Measurements from ENCODE around the gene CUX1. TPM values are rescaled to one million over a fixed set of nuclear protein-coding genes. Genes with fewer than 3 reads are reported as not detected.
A peak's percentile ranks its signal among the peaks of the same experiment; 100 is the strongest.

The CUX1 gene
- total RNA-seq, 1 experiment from 2014 or later = 53.5 TPM

- H3K27ac ChIP-seq (ENCODE audit: insufficient read length, low read depth, low read length) = no peak overlapping the region
- H3K27me3 Mint-ChIP-seq (ENCODE audit: low read depth) = peaks cover 19% of the 10 kb centered on the region
- no peaks in the 10 kb centered on the region for H3K27me3 ChIP-seq (ENCODE audit: insufficient read depth, low read length)
- H4K20me1 ChIP-seq (ENCODE audit: control insufficient read depth, insufficient read depth, insufficient read length) = no peaks in the 10 kb centered on the region
- H3K14ac ChIP-seq (ENCODE audit: insufficient read depth, low read length) = no peak overlapping the region
- peak overlapping the region; percentile 3 for H3K18ac ChIP-seq (ENCODE audit: insufficient read length, low read depth, low read length)
- H3K79me1 ChIP-seq (ENCODE audit: insufficient read depth, low read depth, low read length, poor library complexity, severe bottlenecking) = no peaks in the 10 kb centered on the region
- H3K9me3 Mint-ChIP-seq = no peaks in the 10 kb centered on the region
- H4K8ac ChIP-seq (replicated peaks; ENCODE audit: insufficient read length, low read depth, low read length) = no peak overlapping the region
- H3K4me3 Mint-ChIP-seq = peak overlapping the region; percentile 61 to 78
- H3K4me2 ChIP-seq (ENCODE audit: insufficient read depth, insufficient read length, low read length) = peak overlapping the region; percentile 92
- no peaks in the 10 kb centered on the region for H3K9me3 ChIP-seq (ENCODE audit: control insufficient read depth, low read depth, low read length)
- peak; percentile 63 for TF ChIP-seq CTCF (conservative IDR thresholded peaks at IDR 0.05)
- peak overlapping the region; percentile 25 for H3K9ac ChIP-seq (ENCODE audit: extremely low read depth, insufficient read length, low read length)
- no peak overlapping the region for H4K5ac ChIP-seq (ENCODE audit: insufficient read length, low read depth, low read length)
- H2BK5ac ChIP-seq (ENCODE audit: insufficient read length, low read length) = no peak overlapping the region
- peaks cover 18% of the 10 kb centered on the region; the same call in 1 of the 2 replicates for H3K79me2 ChIP-seq (ENCODE audit: insufficient read depth, low read length)
- H2AK5ac ChIP-seq (ENCODE audit: insufficient read length, low read length) = no peak overlapping the region
- H3K27ac Mint-ChIP-seq = no peak overlapping the region
- H3K4me1 ChIP-seq (ENCODE audit: insufficient read depth, low read length) = peaks cover 3% of the 10 kb centered on the region; the same call in 1 of the 2 replicates
- no CpG with 5 or more reads among the region's 89 CpGs for WGBS (ENCODE audit: extremely low coverage, insufficient read length, low lambda C conversion rate)
- no peak overlapping the region for H3K4ac ChIP-seq (ENCODE audit: low read depth, low read length)
- H2BK15ac ChIP-seq (ENCODE audit: low read depth, low read length) = no peak overlapping the region
- H2BK20ac ChIP-seq (ENCODE audit: low read depth, low read length, poor library complexity, severe bottlenecking) = no peak overlapping the region
- no peak overlapping the region for H3K23ac ChIP-seq (ENCODE audit: insufficient read length, low read depth, low read length)
- H4K91ac ChIP-seq (ENCODE audit: insufficient read length, low read depth, low read length) = no peak overlapping the region
- H2BK120ac ChIP-seq (ENCODE audit: low read depth, low read length, poor library complexity, severe bottlenecking) = no peak overlapping the region
- H2BK12ac ChIP-seq (ENCODE audit: insufficient read length, low read depth, low read length) = no peak overlapping the region
- H3K23me2 ChIP-seq (ENCODE audit: insufficient read length, low read depth, low read length, poor library complexity, severe bottlenecking) = peaks cover 17% of the 10 kb centered on the region
- no peaks in the 10 kb centered on the region; a peak in 2 of 7 replicates for H3K36me3 Mint-ChIP-seq (ENCODE audit: insufficient read depth in 1 of 3, low read depth in 3 of 3)
- no peak overlapping the region for H3K56ac ChIP-seq (ENCODE audit: insufficient read length, low read depth, low read length)
- no peak overlapping the region for H2AFZ ChIP-seq (ENCODE audit: low read length)
- peak; percentile 62 for DNase-seq
- no peak overlapping the region for H3T11ph ChIP-seq (ENCODE audit: low read length)
- peaks cover 34 to 36% of the 10 kb centered on the region in 2 experiments for H3K4me1 Mint-ChIP-seq
These were observed 2.2 kb upstream of the CUX1 start for GRCh38 chr7:101814991-101815825.

Measured in H9 (cell line).